Small intestine (tissue), 16 donors: Measurements from ENCODE around the gene TRIM6. TPM values are rescaled to one million over a fixed set of nuclear protein-coding genes. Genes with fewer than 3 reads are reported as not detected.

Source experiments
- DNase-seq, 2 donors: peaks; one replicate each; pipeline versions ENCODE4 v3.0.0 to v3.0.0-alpha.2; 2013
- FAIRE-seq: peaks from 2 replicates; lab custom pipeline; 2012; peaks lifted over from hg19 to GRCh38; lab: Jason Lieb, UNC
- H3K27ac ChIP-seq, 3 donors: one replicate each; pipeline ENCODE4 v1.5.1; 2013; ENCODE audit warnings: low read length in 2 of 3, mild to moderate bottlenecking in 2 of 3, control low read depth in 1 of 3, inconsistent platforms in 1 of 3, low read depth in 1 of 3, moderate library complexity in 1 of 3
- H3K27me3 ChIP-seq, 3 donors: one replicate each; pipeline ENCODE4 v1.6.1; 2013; ENCODE audit warnings: low read length in 3 of 3, inconsistent platforms in 1 of 3; ENCODE audit not compliant: control insufficient read depth in 3 of 3, insufficient read depth in 3 of 3
- H3K36me3 ChIP-seq, 3 donors: one replicate each; pipeline ENCODE4 v1.6.1; 2013; ENCODE audit warnings: low read length in 3 of 3, inconsistent platforms in 1 of 3, low read depth in 1 of 3, mild to moderate bottlenecking in 1 of 3, moderate library complexity in 1 of 3; ENCODE audit not compliant: control insufficient read depth in 3 of 3, insufficient read depth in 2 of 3
- H3K4me1 ChIP-seq, 3 donors: one replicate each; pipeline ENCODE4 v1.6.1; 2013; ENCODE audit warnings: low read length in 2 of 3, inconsistent platforms in 1 of 3, low read depth in 1 of 3, mild to moderate bottlenecking in 1 of 3, moderate library complexity in 1 of 3; ENCODE audit not compliant: control insufficient read depth in 3 of 3, insufficient read depth in 2 of 3
- H3K4me3 ChIP-seq, 3 donors: one replicate each; pipeline ENCODE4 v1.5.1; 2013; ENCODE audit warnings: low read length in 3 of 3, control low read depth in 1 of 3, inconsistent platforms in 1 of 3, low read depth in 1 of 3, mild to moderate bottlenecking in 1 of 3, moderate library complexity in 1 of 3
- H3K9me3 ChIP-seq, 2 donors: one replicate each; pipeline ENCODE4 v1.6.1; 2013; ENCODE audit warnings: low read depth in 1 of 2, low read length in 1 of 2; ENCODE audit not compliant: control insufficient read depth in 2 of 2, insufficient read depth in 1 of 2
- WGBS, 3 donors: extraction: QIAGEN DNeasy Blood & Tissue Kit; methylation state at CpG; one replicate each; pipeline ENCODE4 v1.1.7; 2013; 5-methylcytosine and 5-hydroxymethylcytosine counted together
- long read RNA-seq, 10 donors: transcript quantifications; one replicate each; lab custom pipeline, GENCODE V29; 2026
- polyA plus RNA-seq, 4 donors: library from polyadenylated mRNA; stranded (reverse) in 3 of 4; unstranded in 1 of 4; fragments of 200-250 nt in 3 of 4; fragments of 120-200 nt in 1 of 4; gene quantifications; one replicate each; pipeline versions ENCODE4 v1.2.1 to v1.2.3, GENCODE V29; 2013
- donor health status: healthy with polysubstance abuse.
- donor health status: control.
- donor health status: control.
- donor health status: Bipolar disorder and iron deficiency.
- donor health status: healthy.

TRIM6 gene
- polyA plus RNA-seq: 1 to 10 TPM in 2 of 4 donors, under 1 TPM in 1, not detected in 1; 0.54 to 3.0 (median 1.1) TPM
- long read RNA-seq, donor 1: 0 reads
- long read RNA-seq, donor 2: 0 reads
- long read RNA-seq, donor 3: 0 reads
- long read RNA-seq, donor 4: 0 reads
- long read RNA-seq, donor 5: 0 reads
- long read RNA-seq, donor 6: 0 reads
- long read RNA-seq, donor 7: 0 reads
- long read RNA-seq, donor 8: 0 reads
- long read RNA-seq, donor 9: 0 reads
- long read RNA-seq, donor 10: 0 reads

GRCh38 chr11:5596607-5597201 is at the start of gene TRIM6:
TSS of gene TRIM6 (plus strand) at chr11:5596637. CDS start at chr11:5596898, 261 bp downstream.
- Histone ChIP-seq H3K27me3 (no peaks in the 10 kb centered on the region), H3K4me3 (peak within 1 kb of the TSS in 2 of 3 donors; percentile 35 to 37), H3K27ac (peak within 1 kb of the TSS in 1 of 3 donors; percentile 55), H3K36me3 (no peaks in the 10 kb centered on the region), H3K9me3 (no peaks in the 10 kb centered on the region), H3K4me1 (no peaks in the 10 kb centered on the region)
- DNase-seq: peak; percentile 61 to 72
- no peak for FAIRE-seq
- 7% methylated on average over 20 of the region's 20 CpGs for whole genome bisulfite sequencing, 3 donors

GRCh38 chr11:5547982-5548381 is 48.5 kb upstream of the TRIM6 start:
- WGBS, 3 donors: 90 to 100% (median 92%) methylated on average over 1 of the region's 1 CpG
- DNase-seq (no peak), FAIRE-seq (no peak)

GRCh38 chr11:5548440-5548839 is 48.0 kb upstream of the TRIM6 start, which contains the start of gene OR52H1:
TSS of gene OR52H1 (minus strand) at chr11:5548540. CDS start at chr11:5545505, 3,035 bp downstream.
- Histone ChIP-seq H3K36me3 (no peaks in the 10 kb centered on the region), H3K9me3 (no peaks in the 10 kb centered on the region), H3K4me3 (no peak within 1 kb of the TSS), H3K27me3 (no peaks in the 10 kb centered on the region), H3K27ac (no peak within 1 kb of the TSS), H3K4me1 (no peaks in the 10 kb centered on the region)
- 45 to 65% (median 50%) methylated on average over 1 of the region's 1 CpG for WGBS, 3 donors
- FAIRE-seq (no peak), DNase-seq (no peak)

More at GRCh38 chr11:5547982-5548381, 48.5 kb upstream of the TRIM6 start:
- no peaks in the 10 kb centered on the region for H3K4me1 ChIP-seq
- no peaks in the 10 kb centered on the region for H3K9me3 ChIP-seq
- no peak overlapping the region for H3K27ac ChIP-seq
- no peaks in the 10 kb centered on the region for H3K36me3 ChIP-seq
- no peak overlapping the region for H3K4me3 ChIP-seq
- no peaks in the 10 kb centered on the region for H3K27me3 ChIP-seq

GRCh38 chr11:5550440-5551095 is 45.9 kb upstream of the TRIM6 start:
- no peak overlapping the region for H3K4me3 ChIP-seq
- no peaks in the 10 kb centered on the region for H3K9me3 ChIP-seq
- WGBS, 3 donors: 62 to 68% (median 68%) methylated on average over 5 of the region's 5 CpGs
- FAIRE-seq (no peak), DNase-seq (no peak)
- no peak overlapping the region for H3K27ac ChIP-seq
- no peaks in the 10 kb centered on the region for H3K36me3 ChIP-seq
- H3K27me3 ChIP-seq: no peaks in the 10 kb centered on the region
- no peaks in the 10 kb centered on the region for H3K4me1 ChIP-seq

GRCh38 chr11:5553343-5553742 is 43.1 kb upstream of the TRIM6 start:
- H3K4me1 ChIP-seq: no peaks in the 10 kb centered on the region
- no peak for FAIRE-seq

GRCh38 chr11:5556596-5557188 is 39.7 kb upstream of the TRIM6 start:
- H3K9me3 ChIP-seq: no peaks in the 10 kb centered on the region
- H3K27me3 ChIP-seq: no peaks in the 10 kb centered on the region
- H3K4me3 ChIP-seq: no peak overlapping the region
- no peaks in the 10 kb centered on the region for H3K4me1 ChIP-seq
- 52 to 60% (median 58%) methylated on average over 3 of the region's 3 CpGs for WGBS, 3 donors
- DNase-seq (no peak), FAIRE-seq (no peak)
- no peak overlapping the region for H3K27ac ChIP-seq
- no peaks in the 10 kb centered on the region for H3K36me3 ChIP-seq

More at GRCh38 chr11:5553343-5553742, 43.1 kb upstream of the TRIM6 start:
- Histone ChIP-seq H3K27me3 (no peaks in the 10 kb centered on the region), H3K27ac (no peak overlapping the region), H3K9me3 (no peaks in the 10 kb centered on the region), H3K36me3 (no peaks in the 10 kb centered on the region), H3K4me3 (no peak overlapping the region)
- no peak for DNase-seq

- no peak overlapping the region for H3K4me3 ChIP-seq
- no peaks in the 10 kb centered on the region for H3K27me3 ChIP-seq
- H3K4me1 ChIP-seq: no peaks in the 10 kb centered on the region
- FAIRE-seq: no peak
- no peak for DNase-seq
- 31 to 42% (median 36%) methylated on average over 3 of the region's 3 CpGs for WGBS, 3 donors
- no peak overlapping the region for H3K27ac ChIP-seq
- H3K36me3 ChIP-seq: no peaks in the 10 kb centered on the region
- H3K9me3 ChIP-seq: no peaks in the 10 kb centered on the region
Measured at GRCh38 chr11:5557751-5558150, 38.7 kb upstream of the TRIM6 start.

- WGBS, 3 donors: 65 to 77% (median 66%) methylated on average over 1 of the region's 1 CpG
- H3K36me3 ChIP-seq: no peaks in the 10 kb centered on the region
- FAIRE-seq: no peak
Measured at GRCh38 chr11:5564259-5565019, 32.0 kb upstream of the TRIM6 start.

More at GRCh38 chr11:5564259-5565019, 32.0 kb upstream of the TRIM6 start:
- no peaks in the 10 kb centered on the region for H3K27me3 ChIP-seq
- H3K27ac ChIP-seq: no peak overlapping the region
- H3K9me3 ChIP-seq: no peaks in the 10 kb centered on the region
- DNase-seq: no peak
- H3K4me1 ChIP-seq: no peaks in the 10 kb centered on the region
- H3K4me3 ChIP-seq: no peak overlapping the region
